DND-41 (cell line): ENCODE data around the gene TTLL10.

Experiments used
- ATAC-seq: fragments of 200-7000 bp; cut with Tn5 transposase; 3 replicates; pipeline ENCODE4 v1.9.1; 2021; ENCODE audit warnings: low read depth; ENCODE audit not compliant: insufficient read depth
- DNase-seq: peaks from one replicate; pipeline ENCODE4 v3.0.0-alpha.2; 2020
- H2AFZ ChIP-seq: 2 replicates; pipeline ENCODE4 v1.6.0; 2012; ENCODE audit warnings: low read depth, low read length
- H3K27ac ChIP-seq: 2 replicates; pipeline ENCODE4 v1.5.1; 2012; ENCODE audit warnings: low read length, inconsistent platforms
- H3K27me3 ChIP-seq: fragments of 200-600 bp; sonication (generic); 2 replicates; pipeline ENCODE4 v1.6.0; 2012; ENCODE audit warnings: low read length, mild to moderate bottlenecking, inconsistent platforms; ENCODE audit not compliant: insufficient read depth, poor library complexity
- H3K36me3 ChIP-seq: 2 replicates; pipeline ENCODE4 v1.5.1; 2012; ENCODE audit warnings: low read length, inconsistent platforms; ENCODE audit not compliant: insufficient read depth
- H3K4me1 ChIP-seq: 2 replicates; pipeline ENCODE4 v1.5.1; 2012; ENCODE audit warnings: mild to moderate bottlenecking, low read length; ENCODE audit not compliant: insufficient read depth
- H3K4me2 ChIP-seq: 2 replicates; pipeline ENCODE4 v1.6.0; 2012; ENCODE audit warnings: mild to moderate bottlenecking, moderate library complexity, low read length, inconsistent platforms; ENCODE audit not compliant: insufficient read depth
- H3K4me3 ChIP-seq, 2 experiments: fragments of 200-600 bp in 1 of 2; shearing (Covaris generic) in 1 of 2; 2 replicates each; pipeline ENCODE4 v1.5.1; 2012 to 2016; ENCODE audit warnings: inconsistent platforms in 2 of 2, low read length in 2 of 2, mild to moderate bottlenecking in 2 of 2, low read depth in 1 of 2, moderate library complexity in 1 of 2
- H3K79me2 ChIP-seq: 2 replicates; pipeline ENCODE4 v1.6.0; 2012; ENCODE audit warnings: low read length, inconsistent platforms; ENCODE audit not compliant: insufficient read depth
- H3K9ac ChIP-seq: 2 replicates; pipeline ENCODE4 v1.6.0; 2012; ENCODE audit warnings: low read depth, mild to moderate bottlenecking, inconsistent platforms, low read length, moderate library complexity
- H3K9me3 ChIP-seq: 2 replicates; pipeline ENCODE4 v1.5.1; 2012; ENCODE audit warnings: low read length, moderate library complexity, mild to moderate bottlenecking, inconsistent platforms; ENCODE audit not compliant: insufficient read depth, severe bottlenecking
- H4K20me1 ChIP-seq: 2 replicates; pipeline ENCODE4 v1.6.0; 2012; ENCODE audit warnings: low read length; ENCODE audit not compliant: insufficient read depth
- CTCF ChIP-seq: IDR thresholded peaks from 2 replicates; pipeline ENCODE4 v1.5.1; 2012; ENCODE audit warnings: borderline replicate concordance, low read length, moderate library complexity, mild to moderate bottlenecking; ENCODE audit not compliant: poor library complexity, severe bottlenecking; ENCODE audit errors: extremely low read depth
- EZH2 ChIP-seq: IDR thresholded peaks from 3 replicates; pipeline ENCODE4 v1.6.1; 2012; ENCODE audit warnings: borderline replicate concordance, low read depth, mild to moderate bottlenecking, moderate library complexity, low read length, inconsistent platforms; ENCODE audit not compliant: severe bottlenecking

Gene TTLL10

GRCh38 chr1:1210726-1211540 is 37.3 kb downstream of the TTLL10 start:
- no peak overlapping the region for H3K4me3 ChIP-seq
- H3K4me2 ChIP-seq: no peak overlapping the region
- H3K4me1 ChIP-seq: peaks cover 14% of the 10 kb centered on the region
- no peaks in the 10 kb centered on the region for H3K79me2 ChIP-seq
- no peak for ATAC-seq
- no peak overlapping the region for H3K27ac ChIP-seq
- H3K36me3 ChIP-seq: peaks cover 6% of the 10 kb centered on the region; the same call in 1 of the 2 replicates
- H3K9ac ChIP-seq: no peak overlapping the region
- no peaks in the 10 kb centered on the region for H3K9me3 ChIP-seq
- DNase-seq: no peak
- no peak for TF ChIP-seq CTCF
- TF ChIP-seq EZH2: no peak
- H3K27me3 ChIP-seq: peaks cover 4% of the 10 kb centered on the region
- H4K20me1 ChIP-seq: peaks cover 23% of the 10 kb centered on the region
- no peak overlapping the region for H2AFZ ChIP-seq

GRCh38 chr1:1211541-1212441 is 38.1 kb downstream of the TTLL10 start:
- DNase-seq (no peak), ATAC-seq (no peak)
- Histone ChIP-seq H3K79me2 (no peaks in the 10 kb centered on the region), H3K27ac (no peak overlapping the region), H3K9ac (no peak overlapping the region), H3K4me3 (no peak overlapping the region), H3K9me3 (no peaks in the 10 kb centered on the region), H3K27me3 (peaks cover 4% of the 10 kb centered on the region), H3K4me1 (peaks cover 14% of the 10 kb centered on the region), H2AFZ (no peak overlapping the region), H4K20me1 (peaks cover 31% of the 10 kb centered on the region), H3K36me3 (peaks cover 14% of the 10 kb centered on the region), H3K4me2 (no peak overlapping the region)
- TF ChIP-seq EZH2 (no peak), CTCF (no peak)

- no peak overlapping the region for H3K9ac ChIP-seq
- DNase-seq (peak; percentile 52), ATAC-seq (peak; percentile 39)
- no peaks in the 10 kb centered on the region for H3K79me2 ChIP-seq
- no peak overlapping the region for H3K4me3 ChIP-seq
- H2AFZ ChIP-seq: no peak overlapping the region
- H4K20me1 ChIP-seq: peaks cover 29% of the 10 kb centered on the region
- no peaks in the 10 kb centered on the region for H3K9me3 ChIP-seq
- H3K4me2 ChIP-seq: no peak overlapping the region
- H3K27me3 ChIP-seq: peaks cover 4% of the 10 kb centered on the region
- H3K4me1 ChIP-seq: peaks cover 14% of the 10 kb centered on the region
- TF ChIP-seq CTCF (no peak), EZH2 (no peak)
- no peak overlapping the region for H3K27ac ChIP-seq
- H3K36me3 ChIP-seq: peaks cover 20% of the 10 kb centered on the region
These were observed 39.2 kb downstream of the TTLL10 start for GRCh38 chr1:1212780-1213344.
